ENCODE results near the gene PKD2.

DNA sequence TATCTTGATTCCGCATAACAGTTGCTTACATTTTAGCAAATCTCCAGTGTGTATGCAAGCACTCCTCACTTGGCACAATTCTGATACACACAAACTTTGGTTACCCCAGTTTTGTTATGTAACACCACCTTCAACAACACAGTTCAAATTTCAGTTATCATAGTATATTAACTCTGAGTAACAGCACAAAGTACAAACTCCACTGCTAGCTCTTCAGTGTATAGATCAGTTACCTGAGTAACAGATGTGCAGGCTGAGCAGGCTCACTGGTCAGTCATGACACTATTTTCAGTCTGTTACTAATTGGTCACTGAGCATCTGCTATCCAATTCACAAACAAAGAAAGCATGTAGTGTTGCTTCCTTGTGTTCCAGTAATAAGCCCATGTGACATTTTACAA lies 55.4 kb downstream of the PKD2 start:
- TF ChIP-seq, protein P1, sequence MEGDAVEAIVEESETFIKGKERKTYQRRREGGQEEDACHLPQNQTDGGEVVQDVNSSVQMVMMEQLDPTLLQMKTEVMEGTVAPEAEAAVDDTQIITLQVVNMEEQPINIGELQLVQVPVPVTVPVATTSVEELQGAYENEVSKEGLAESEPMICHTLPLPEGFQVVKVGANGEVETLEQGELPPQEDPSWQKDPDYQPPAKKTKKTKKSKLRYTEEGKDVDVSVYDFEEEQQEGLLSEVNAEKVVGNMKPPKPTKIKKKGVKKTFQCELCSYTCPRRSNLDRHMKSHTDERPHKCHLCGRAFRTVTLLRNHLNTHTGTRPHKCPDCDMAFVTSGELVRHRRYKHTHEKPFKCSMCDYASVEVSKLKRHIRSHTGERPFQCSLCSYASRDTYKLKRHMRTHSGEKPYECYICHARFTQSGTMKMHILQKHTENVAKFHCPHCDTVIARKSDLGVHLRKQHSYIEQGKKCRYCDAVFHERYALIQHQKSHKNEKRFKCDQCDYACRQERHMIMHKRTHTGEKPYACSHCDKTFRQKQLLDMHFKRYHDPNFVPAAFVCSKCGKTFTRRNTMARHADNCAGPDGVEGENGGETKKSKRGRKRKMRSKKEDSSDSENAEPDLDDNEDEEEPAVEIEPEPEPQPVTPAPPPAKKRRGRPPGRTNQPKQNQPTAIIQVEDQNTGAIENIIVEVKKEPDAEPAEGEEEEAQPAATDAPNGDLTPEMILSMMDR (IDR thresholded peaks at IDR 0.05), result no peak
- no peak for TF ChIP-seq POLR2A (IDR thresholded peaks at IDR 0.05)
- no peak for TF ChIP-seq POLR2AphosphoS5 (IDR thresholded peaks at IDR 0.05; ENCODE audit: insufficient read depth in 1 of 2, low read depth in 1 of 2)

All from vagina (tissue), 2 donors.